CD14-positive monocyte (primary cell): Measurements from ENCODE around the gene FAM98B. TPM values are rescaled to one million over a fixed set of nuclear protein-coding genes. Genes with fewer than 3 reads are reported as not detected.
A peak's percentile ranks its signal among the peaks of the same experiment; 100 is the strongest.

Experiments used
- DNase-seq, 3 donors: peaks; one replicate each; pipeline ENCODE4 v3.0.0-alpha.2; 2011 to 2022
- H2AFZ ChIP-seq: 2 replicates; pipeline ENCODE4 v1.6.0; 2012; ENCODE audit warnings: mild to moderate bottlenecking, low read depth, low read length, inconsistent platforms; ENCODE audit not compliant: insufficient read depth, poor library complexity, severe bottlenecking
- H3K27ac ChIP-seq, 2 donors: 1 replicate in 1 of 2; 2 replicates in 1 of 2; pipeline ENCODE4 v1.5.1; 2012 to 2013; ENCODE audit warnings: low read length in 2 of 2, control low read depth in 1 of 2, inconsistent platforms in 1 of 2, low read depth in 1 of 2, mild to moderate bottlenecking in 1 of 2
- H3K27me3 ChIP-seq, 2 donors: one replicate each; pipeline versions ENCODE4 v1.6.0 to v1.6.1; 2011 to 2013; ENCODE audit warnings: low read length in 2 of 2; ENCODE audit not compliant: control insufficient read depth in 2 of 2, insufficient read depth in 2 of 2
- H3K36me3 ChIP-seq, 2 donors: replicated peaks in 1 of 2; 1 replicate in 1 of 2; 2 replicates in 1 of 2; pipeline versions ENCODE4 v1.5.1 to v1.6.1; 2012 to 2013; ENCODE audit warnings: low read length in 2 of 2, control low read depth in 1 of 2, inconsistent platforms in 1 of 2, mild to moderate bottlenecking in 1 of 2; ENCODE audit not compliant: insufficient read depth in 2 of 2, control insufficient read depth in 1 of 2
- H3K4me1 ChIP-seq, 2 donors: 1 replicate in 1 of 2; 2 replicates in 1 of 2; pipeline versions ENCODE4 v1.5.1 to v1.6.1; 2012 to 2013; ENCODE audit warnings: low read length in 2 of 2, control low read depth in 1 of 2, inconsistent platforms in 1 of 2, mild to moderate bottlenecking in 1 of 2, moderate library complexity in 1 of 2; ENCODE audit not compliant: insufficient read depth in 2 of 2, control insufficient read depth in 1 of 2
- H3K4me2 ChIP-seq: replicated peaks from 2 replicates; pipeline ENCODE3; 2012; ENCODE audit warnings: low read length, moderate library complexity, mild to moderate bottlenecking; ENCODE audit not compliant: poor library complexity, severe bottlenecking; ENCODE audit errors: extremely low read depth
- H3K4me3 ChIP-seq, 3 experiments: fragments of 200-600 bp in 1 of 3; sonication (generic) in 1 of 3; replicated peaks in 1 of 3; 1 replicate in 2 of 3; 2 replicates in 1 of 3; pipeline ENCODE4 v1.5.1; 2011 to 2013; ENCODE audit warnings: low read length in 3 of 3, mild to moderate bottlenecking in 3 of 3, control low read depth in 2 of 3, low read depth in 2 of 3, inconsistent platforms in 1 of 3, moderate library complexity in 1 of 3
- H3K79me2 ChIP-seq: 2 replicates; pipeline ENCODE4 v1.6.0; 2012; ENCODE audit warnings: mild to moderate bottlenecking, control low read depth, inconsistent platforms, low read length, moderate library complexity; ENCODE audit not compliant: insufficient read depth
- H3K9ac ChIP-seq: 2 replicates; pipeline ENCODE4 v1.6.0; 2017; ENCODE audit warnings: low read length, mild to moderate bottlenecking; ENCODE audit not compliant: insufficient read depth, poor library complexity, severe bottlenecking
- H3K9me3 ChIP-seq, 2 donors: replicated peaks in 1 of 2; 1 replicate in 1 of 2; 2 replicates in 1 of 2; pipeline versions ENCODE4 v1.5.1 to v1.6.1; 2012 to 2013; ENCODE audit warnings: low read length in 2 of 2, control low read depth in 1 of 2; ENCODE audit not compliant: control insufficient read depth in 1 of 2, insufficient read depth in 1 of 2
- H4K20me1 ChIP-seq: 2 replicates; pipeline ENCODE4 v1.6.0; 2012; ENCODE audit warnings: mild to moderate bottlenecking, low read length, control low read depth, moderate library complexity; ENCODE audit not compliant: insufficient read depth
- H3K27ac Mint-ChIP-seq, 7 donors: one replicate each; pipeline ENCODE4 v1.8.0; 2020; ENCODE audit warnings: mild to moderate bottlenecking in 7 of 7, mixed read lengths in 7 of 7, moderate library complexity in 6 of 7, inconsistent platforms in 2 of 7
- H3K27me3 Mint-ChIP-seq, 3 donors: one replicate each; pipeline ENCODE4 v1.8.0; 2021 to 2022; ENCODE audit warnings: low read depth in 3 of 3, mild to moderate bottlenecking in 3 of 3, mixed read lengths in 3 of 3, moderate library complexity in 3 of 3, inconsistent platforms in 1 of 3
- H3K36me3 Mint-ChIP-seq, 2 donors: one replicate each; pipeline ENCODE4 v1.8.0; 2020; ENCODE audit warnings: mixed read lengths in 2 of 2, inconsistent platforms in 1 of 2, mild to moderate bottlenecking in 1 of 2
- H3K4me1 Mint-ChIP-seq: one replicate; pipeline ENCODE4 v1.8.0; 2020; ENCODE audit warnings: mild to moderate bottlenecking, mixed read lengths
- H3K4me3 Mint-ChIP-seq, 2 donors: one replicate each; pipeline ENCODE4 v1.8.0; 2020; ENCODE audit warnings: mild to moderate bottlenecking in 2 of 2, mixed read lengths in 2 of 2, moderate library complexity in 1 of 2
- H3K9me3 Mint-ChIP-seq, 7 donors: one replicate each; pipeline ENCODE4 v1.8.0; 2020 to 2022; ENCODE audit warnings: mixed read lengths in 7 of 7, mild to moderate bottlenecking in 6 of 7, moderate library complexity in 6 of 7, inconsistent platforms in 2 of 7
- WGBS: methylation state at CpG from one replicate; pipeline ENCODE4 v1.1.5; 2013; ENCODE audit warnings: missing lambda C conversion rate; ENCODE audit not compliant: insufficient coverage; 5-methylcytosine and 5-hydroxymethylcytosine counted together
- intact Hi-C, 2 donors: fragments of 100-400 bp; cut with micrococcal nuclease; formaldehyde crosslinking; loops; one replicate each; pipeline versions ENCODE4 v1.15.0 to v1.15.1; 2023
- polyA plus RNA-seq, 3 donors: library from polyadenylated mRNA; depleted of rRNA in 1 of 3; unstranded in 2 of 3; stranded (reverse) in 1 of 3; fragments of 300-500 nt in 2 of 3; fragments of >200 nt in 1 of 3; fragmentation: Illumina TruSeq in 2 of 3; gene quantifications; 1 replicate in 2 of 3; 2 replicates in 1 of 3; pipeline ENCODE4 v1.2.3, GENCODE V29; 2012 to 2021
- TF ChIP-seq, protein P1 (sequence below): fragments of 200-600 bp; IDR thresholded peaks from one replicate; pipeline ENCODE4 v1.8.0; 2022; ENCODE audit warnings: antibody characterized with exemption, mild to moderate bottlenecking

The FAM98B gene
- polyA plus RNA-seq, 3 donors: 0.41 to 1.3 (median 0.69) TPM

DNA sequence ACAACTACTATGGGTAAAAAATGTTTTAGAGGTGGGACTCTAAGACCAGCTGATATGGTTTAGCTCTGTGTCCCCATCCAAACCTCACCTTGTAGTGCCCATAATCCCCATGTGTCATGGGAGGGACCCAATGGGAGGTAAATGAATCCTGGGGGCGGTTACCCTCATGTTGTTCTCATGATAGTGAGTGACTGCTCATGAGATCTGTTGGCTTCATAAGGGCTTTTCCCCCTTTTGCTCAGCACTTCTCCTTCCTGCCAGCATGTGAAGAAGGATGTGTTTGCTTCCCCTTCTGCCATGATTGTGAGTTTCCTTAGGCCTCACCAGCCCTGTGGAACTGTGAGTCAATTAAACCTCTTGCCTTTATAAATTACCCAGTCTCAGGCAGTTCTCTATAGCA lies 45.7 kb downstream of the FAM98B start:
- Histone ChIP-seq H3K79me2 (no peaks in the 10 kb centered on the region), H2AFZ (no peak overlapping the region), H4K20me1 (no peaks in the 10 kb centered on the region), H3K4me1 (no peaks in the 10 kb centered on the region), H3K9ac (no peak overlapping the region), H3K36me3 (no peaks in the 10 kb centered on the region), H3K4me3 (no peak overlapping the region), H3K27ac (no peak overlapping the region), H3K9me3 (peaks cover 7 to 13% of the 10 kb centered on the region in 2 donors), H3K4me2 (no peak overlapping the region), H3K27me3 (no peaks in the 10 kb centered on the region)
- TF ChIP-seq, protein P1, sequence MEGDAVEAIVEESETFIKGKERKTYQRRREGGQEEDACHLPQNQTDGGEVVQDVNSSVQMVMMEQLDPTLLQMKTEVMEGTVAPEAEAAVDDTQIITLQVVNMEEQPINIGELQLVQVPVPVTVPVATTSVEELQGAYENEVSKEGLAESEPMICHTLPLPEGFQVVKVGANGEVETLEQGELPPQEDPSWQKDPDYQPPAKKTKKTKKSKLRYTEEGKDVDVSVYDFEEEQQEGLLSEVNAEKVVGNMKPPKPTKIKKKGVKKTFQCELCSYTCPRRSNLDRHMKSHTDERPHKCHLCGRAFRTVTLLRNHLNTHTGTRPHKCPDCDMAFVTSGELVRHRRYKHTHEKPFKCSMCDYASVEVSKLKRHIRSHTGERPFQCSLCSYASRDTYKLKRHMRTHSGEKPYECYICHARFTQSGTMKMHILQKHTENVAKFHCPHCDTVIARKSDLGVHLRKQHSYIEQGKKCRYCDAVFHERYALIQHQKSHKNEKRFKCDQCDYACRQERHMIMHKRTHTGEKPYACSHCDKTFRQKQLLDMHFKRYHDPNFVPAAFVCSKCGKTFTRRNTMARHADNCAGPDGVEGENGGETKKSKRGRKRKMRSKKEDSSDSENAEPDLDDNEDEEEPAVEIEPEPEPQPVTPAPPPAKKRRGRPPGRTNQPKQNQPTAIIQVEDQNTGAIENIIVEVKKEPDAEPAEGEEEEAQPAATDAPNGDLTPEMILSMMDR: no peak
- WGBS: no CpG with 5 or more reads among the region's 1 CpG
- H3K36me3 Mint-ChIP-seq: peaks cover 0 to 3% of the 10 kb centered on the region in 2 donors
- intact Hi-C loops: no loop called here
- H3K27ac Mint-ChIP-seq: no peak overlapping the region
- H3K27me3 Mint-ChIP-seq: no peaks in the 10 kb centered on the region
- peaks cover 6 to 16% (median 11%) of the 10 kb centered on the region in 7 donors for H3K9me3 Mint-ChIP-seq
- no peak overlapping the region for H3K4me3 Mint-ChIP-seq
- H3K4me1 Mint-ChIP-seq: no peaks in the 10 kb centered on the region
- DNase-seq: peak in 1 of 3 donors; percentile 8

- Histone ChIP-seq H3K79me2 (no peaks in the 10 kb centered on the region), H4K20me1 (no peaks in the 10 kb centered on the region), H3K36me3 (no peaks in the 10 kb centered on the region), H3K9me3 (peaks cover 7 to 13% of the 10 kb centered on the region in 2 donors), H3K27ac (no peak overlapping the region), H3K9ac (no peak overlapping the region), H3K4me3 (no peak overlapping the region), H3K4me1 (no peaks in the 10 kb centered on the region), H3K27me3 (no peaks in the 10 kb centered on the region), H3K4me2 (no peak overlapping the region), H2AFZ (no peak overlapping the region)
- H3K27ac Mint-ChIP-seq: no peak overlapping the region
- no peak overlapping the region for H3K4me3 Mint-ChIP-seq
- no peaks in the 10 kb centered on the region for H3K4me1 Mint-ChIP-seq
- peaks cover 6 to 16% (median 11%) of the 10 kb centered on the region in 7 donors for H3K9me3 Mint-ChIP-seq
- intact Hi-C loops: no loop called here
- H3K36me3 Mint-ChIP-seq: no peaks in the 10 kb centered on the region
- TF ChIP-seq, protein P1: no peak
- H3K27me3 Mint-ChIP-seq: no peaks in the 10 kb centered on the region
- 100% methylated on average over 1 of the region's 2 CpGs for WGBS
- DNase-seq: no peak
Measured at GRCh38 chr15:38503496-38503895, 49.6 kb downstream of the FAM98B start.
